KMS-11 (cell line): Measurements from ENCODE around the gene STIMATE.

ENCODE experiments used
- H2AFZ ChIP-seq: fragments of 200-600 bp; sonication (generic); 2 replicates; pipeline ENCODE4 v1.6.1; 2016; ENCODE audit warnings: antibody characterized with exemption, mixed run types, low read depth
- H3K27ac ChIP-seq: fragments of 200-600 bp; sonication (generic); 2 replicates; pipeline ENCODE4 v1.6.1; 2016; ENCODE audit warnings: mild to moderate bottlenecking, mixed run types
- H3K27me3 ChIP-seq: fragments of 200-600 bp; sonication (generic); 2 replicates; pipeline ENCODE4 v1.6.1; 2017; ENCODE audit warnings: mild to moderate bottlenecking, low read depth, mixed run types, moderate library complexity; ENCODE audit not compliant: insufficient read depth
- H3K36me3 ChIP-seq: fragments of 200-600 bp; sonication (generic); 2 replicates; pipeline ENCODE4 v1.6.1; 2017; ENCODE audit warnings: mild to moderate bottlenecking, mixed run types; ENCODE audit not compliant: insufficient read depth
- H3K4me1 ChIP-seq: fragments of 200-600 bp; sonication (generic); 2 replicates; pipeline ENCODE4 v1.6.1; 2016; ENCODE audit warnings: mild to moderate bottlenecking, low read depth, mixed run types; ENCODE audit not compliant: poor library complexity, severe bottlenecking
- H3K4me2 ChIP-seq: fragments of 200-600 bp; sonication (generic); 2 replicates; pipeline ENCODE4 v1.7.0; 2016; ENCODE audit warnings: mild to moderate bottlenecking, mixed run types
- H3K4me3 ChIP-seq: fragments of 200-600 bp; sonication (generic); IDR thresholded peaks from 2 replicates; pipeline ENCODE4 v1.6.1; 2017; ENCODE audit warnings: low read depth, low read length, mixed read lengths; ENCODE audit not compliant: insufficient read depth
- H3K79me2 ChIP-seq: fragments of 200-600 bp; sonication (generic); 2 replicates; pipeline ENCODE4 v1.6.1; 2016; ENCODE audit warnings: low read depth, mixed run types; ENCODE audit not compliant: insufficient read depth
- H3K9ac ChIP-seq: fragments of 200-600 bp; sonication (generic); 2 replicates; pipeline ENCODE4 v1.6.1; 2016; ENCODE audit warnings: mild to moderate bottlenecking, mixed run types
- H4K20me1 ChIP-seq: fragments of 200-600 bp; sonication (generic); 2 replicates; pipeline ENCODE4 v1.6.1; 2016; ENCODE audit warnings: mild to moderate bottlenecking, mixed run types; ENCODE audit not compliant: insufficient read depth
- TF ChIP-seq, protein P1 (sequence below): fragments of 200-600 bp; sonication (generic); conservative IDR thresholded peaks from 2 replicates; pipeline ENCODE4 v1.6.1; 2017; ENCODE audit warnings: low read depth, mild to moderate bottlenecking, antibody characterized with exemption, low read length, moderate library complexity, mixed read lengths

The STIMATE gene

GRCh38 chr3:52931328-52931727 lies 34.0 kb upstream of the STIMATE start:
- no peak overlapping the region for H3K4me2 ChIP-seq
- no peak overlapping the region for H2AFZ ChIP-seq
- no peaks in the 10 kb centered on the region for H4K20me1 ChIP-seq
- no peak overlapping the region for H3K4me3 ChIP-seq
- no peak overlapping the region for H3K9ac ChIP-seq
- TF ChIP-seq, protein P1, sequence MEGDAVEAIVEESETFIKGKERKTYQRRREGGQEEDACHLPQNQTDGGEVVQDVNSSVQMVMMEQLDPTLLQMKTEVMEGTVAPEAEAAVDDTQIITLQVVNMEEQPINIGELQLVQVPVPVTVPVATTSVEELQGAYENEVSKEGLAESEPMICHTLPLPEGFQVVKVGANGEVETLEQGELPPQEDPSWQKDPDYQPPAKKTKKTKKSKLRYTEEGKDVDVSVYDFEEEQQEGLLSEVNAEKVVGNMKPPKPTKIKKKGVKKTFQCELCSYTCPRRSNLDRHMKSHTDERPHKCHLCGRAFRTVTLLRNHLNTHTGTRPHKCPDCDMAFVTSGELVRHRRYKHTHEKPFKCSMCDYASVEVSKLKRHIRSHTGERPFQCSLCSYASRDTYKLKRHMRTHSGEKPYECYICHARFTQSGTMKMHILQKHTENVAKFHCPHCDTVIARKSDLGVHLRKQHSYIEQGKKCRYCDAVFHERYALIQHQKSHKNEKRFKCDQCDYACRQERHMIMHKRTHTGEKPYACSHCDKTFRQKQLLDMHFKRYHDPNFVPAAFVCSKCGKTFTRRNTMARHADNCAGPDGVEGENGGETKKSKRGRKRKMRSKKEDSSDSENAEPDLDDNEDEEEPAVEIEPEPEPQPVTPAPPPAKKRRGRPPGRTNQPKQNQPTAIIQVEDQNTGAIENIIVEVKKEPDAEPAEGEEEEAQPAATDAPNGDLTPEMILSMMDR, result no peak
- no peaks in the 10 kb centered on the region for H3K4me1 ChIP-seq
- no peaks in the 10 kb centered on the region for H3K36me3 ChIP-seq
- H3K27me3 ChIP-seq, result no peaks in the 10 kb centered on the region
- H3K79me2 ChIP-seq, result no peaks in the 10 kb centered on the region
- H3K27ac ChIP-seq, result no peak overlapping the region

DNA sequence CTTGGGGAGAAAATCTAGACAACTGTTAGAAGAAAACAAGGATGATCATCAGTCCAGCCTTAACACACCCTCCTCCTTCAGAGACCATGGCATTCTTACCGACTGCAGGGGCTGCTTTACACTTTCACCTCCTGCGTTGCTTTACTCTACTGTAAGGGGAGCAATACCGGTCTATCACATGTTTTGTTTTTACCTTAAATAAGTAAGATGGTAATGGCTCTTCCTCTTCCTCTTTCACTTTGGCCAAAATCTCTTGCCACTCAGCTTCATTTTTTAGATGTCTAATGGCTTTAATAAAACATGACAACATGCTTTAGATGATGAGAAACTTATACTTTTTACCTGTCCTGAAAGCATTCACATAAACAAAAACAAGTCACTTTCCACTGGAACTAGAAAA lies 33.4 kb upstream of the STIMATE start:
- Histone ChIP-seq H3K4me2 (no peak overlapping the region), H2AFZ (no peak overlapping the region)
- TF ChIP-seq, protein P1, result no peak

GRCh38 chr3:52926554-52926953 lies 29.2 kb upstream of the STIMATE start:
- Histone ChIP-seq H2AFZ (no peak overlapping the region), H4K20me1 (no peaks in the 10 kb centered on the region), H3K9ac (no peak overlapping the region), H3K36me3 (no peaks in the 10 kb centered on the region), H3K27ac (no peak overlapping the region), H3K27me3 (no peaks in the 10 kb centered on the region), H3K4me3 (no peak overlapping the region), H3K79me2 (no peaks in the 10 kb centered on the region), H3K4me2 (no peak overlapping the region), H3K4me1 (no peaks in the 10 kb centered on the region)
- TF ChIP-seq, protein P1, result no peak

More for the DNA sequence above, 33.4 kb upstream of the STIMATE start:
- H3K4me1 ChIP-seq, result no peaks in the 10 kb centered on the region
- no peak overlapping the region for H3K27ac ChIP-seq
- no peaks in the 10 kb centered on the region for H3K79me2 ChIP-seq
- no peak overlapping the region for H3K4me3 ChIP-seq
- H3K36me3 ChIP-seq, result no peaks in the 10 kb centered on the region
- H3K27me3 ChIP-seq, result no peaks in the 10 kb centered on the region
- no peak overlapping the region for H3K9ac ChIP-seq
- no peaks in the 10 kb centered on the region for H4K20me1 ChIP-seq

GRCh38 chr3:52925405-52926313 lies 28.3 kb upstream of the STIMATE start:
- Histone ChIP-seq H3K4me3 (no peak overlapping the region), H3K27me3 (no peaks in the 10 kb centered on the region), H3K4me1 (no peaks in the 10 kb centered on the region), H4K20me1 (no peaks in the 10 kb centered on the region), H3K79me2 (no peaks in the 10 kb centered on the region), H2AFZ (no peak overlapping the region), H3K4me2 (no peak overlapping the region), H3K36me3 (no peaks in the 10 kb centered on the region), H3K27ac (no peak overlapping the region), H3K9ac (no peak overlapping the region)
- TF ChIP-seq, protein P1, result no peak
